Frontal cortex (tissue), 4 donors: ENCODE data around the gene NAIF1. TPM values are rescaled to one million over a fixed set of nuclear protein-coding genes. Genes with fewer than 3 reads are reported as not detected.
"Not testable (repeated sequence)": the region's sequence is repeated elsewhere in the genome, so short reads cannot be mapped to it uniquely, and the experiment has no call there.

Experiments
- DNase-seq, 2 donors: peaks; one replicate each; pipeline ENCODE4 v3.0.0; 2012; ENCODE audit warnings: low spot score in 2 of 2
- FAIRE-seq: peaks from 2 replicates; lab custom pipeline; 2012; peaks lifted over from hg19 to GRCh38; lab: Jason Lieb, UNC
- total RNA-seq: library from RNA; depleted of rRNA; stranded (reverse); fragments of >200 nt; gene quantifications from one replicate; pipeline ENCODE4 v1.2.3, GENCODE V29; 2014
- donor health status: control.
- donor health status: control.
- donor health status: control.

The NAIF1 gene
- total RNA-seq, 1 donor from 2014 or later = 9.0 TPM

GRCh38 chr9:128040783-128041182, 26.3 kb downstream of the NAIF1 start:
- not testable (repeated sequence) for FAIRE-seq, DNase-seq

- not testable (repeated sequence) for FAIRE-seq, DNase-seq
Observed at GRCh38 chr9:128036522-128036921, 30.6 kb downstream of the NAIF1 start.

- DNase-seq = peak; percentile 65 to 80
- FAIRE-seq = no peak
Observed at GRCh38 chr9:128034821-128035652, 32.1 kb downstream of the NAIF1 start.

- FAIRE-seq (no peak), DNase-seq (no peak)
Observed at GRCh38 chr9:128033609-128034008, 33.5 kb downstream of the NAIF1 start.

- no peak for FAIRE-seq
- no peak for DNase-seq
Observed at GRCh38 chr9:128027705-128028104, 39.4 kb downstream of the NAIF1 start.

GRCh38 chr9:128026773-128027541, 40.2 kb downstream of the NAIF1 start:
- FAIRE-seq = no peak
- DNase-seq = no peak

GRCh38 chr9:128026255-128026772, 40.8 kb downstream of the NAIF1 start:
- no peak for DNase-seq
- FAIRE-seq = no peak

- DNase-seq (no peak), FAIRE-seq (no peak)
Observed at GRCh38 chr9:128025736-128026135, 41.4 kb downstream of the NAIF1 start.

GRCh38 chr9:128024761-128025308, 42.3 kb downstream of the NAIF1 start:
- no peak for FAIRE-seq
- no peak for DNase-seq

- not testable (repeated sequence) for DNase-seq, FAIRE-seq
Observed at GRCh38 chr9:128023671-128024070, 43.4 kb downstream of the NAIF1 start.

GRCh38 chr9:128022886-128023285, 44.2 kb downstream of the NAIF1 start:
- FAIRE-seq (no peak), DNase-seq (no peak)

- DNase-seq (no peak), FAIRE-seq (no peak)
Observed at GRCh38 chr9:128021098-128021497, 46.0 kb downstream of the NAIF1 start.

GRCh38 chr9:128020692-128021091, 46.4 kb downstream of the NAIF1 start:
- FAIRE-seq (no peak), DNase-seq (no peak)

- DNase-seq = no peak
- no peak for FAIRE-seq
Observed at GRCh38 chr9:128015696-128016095, 51.4 kb downstream of the NAIF1 start.

Other genes with a start within 250 kb of the NAIF1 start
- 0.82 TPM for gene ENG, start 212.7 kb downstream of the NAIF1 start, total RNA-seq
- 25.7 TPM for gene AK1, start 189.6 kb downstream of the NAIF1 start, total RNA-seq
- gene ST6GALNAC6, start 167.7 kb downstream of the NAIF1 start, total RNA-seq = 28.5 TPM
- gene ST6GALNAC4, start 150.3 kb downstream of the NAIF1 start, total RNA-seq = 6.5 TPM
- gene PIP5KL1, start 136.5 kb downstream of the NAIF1 start, total RNA-seq = 6.1 TPM
- 11.4 TPM for gene DPM2, start 129.5 kb downstream of the NAIF1 start, total RNA-seq
- gene EEIG1, start 86.3 kb downstream of the NAIF1 start, total RNA-seq = 5.7 TPM
- 29.8 TPM for gene SLC25A25, start 912 bp upstream of the NAIF1 start, total RNA-seq
- 58.3 TPM for gene PTGES2, start 60.4 kb upstream of the NAIF1 start, total RNA-seq
- gene LCN2, start 82.1 kb upstream of the NAIF1 start, total RNA-seq = not detected
- 55.4 TPM for gene BBLN, start 92.9 kb upstream of the NAIF1 start, total RNA-seq
- 15.9 TPM for gene CIZ1, start 124.3 kb upstream of the NAIF1 start, total RNA-seq
- gene DNM1, start 136.1 kb upstream of the NAIF1 start, total RNA-seq = 73.8 TPM
- gene GOLGA2, start 208.7 kb upstream of the NAIF1 start, total RNA-seq = 40.4 TPM
- gene SWI5, start 209.0 kb upstream of the NAIF1 start, total RNA-seq = 3.7 TPM